MV-4-11 (cell line): Measurements from ENCODE around the gene CSNK1A1L.
A peak's percentile ranks its signal among the peaks of the same experiment; 100 is the strongest.

Experiments used
- DNase-seq: peaks from one replicate; lab custom pipeline; 2025; lab: John Stamatoyannopoulos, UW

CSNK1A1L gene

DNA sequence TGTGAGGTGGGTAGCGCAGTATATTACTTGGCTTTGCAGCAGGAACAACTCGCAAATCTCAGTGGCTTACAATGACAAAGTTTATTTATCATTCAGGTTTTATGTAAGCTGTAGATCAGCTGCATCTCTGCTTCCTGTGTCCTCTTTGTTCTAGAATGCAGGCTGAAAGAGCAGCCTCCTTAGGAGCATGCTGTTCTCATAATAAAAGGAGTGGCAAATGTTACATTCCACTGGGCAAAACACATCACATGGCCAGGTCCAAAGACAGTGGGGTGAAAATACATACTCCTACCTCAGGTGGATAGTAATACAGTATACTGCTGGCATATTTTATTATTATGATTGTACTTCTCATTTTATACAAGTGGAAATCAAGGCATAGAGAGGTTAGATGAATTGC lies 1.2 kb upstream of the CSNK1A1L start:
- DNase-seq: no peak

DNA sequence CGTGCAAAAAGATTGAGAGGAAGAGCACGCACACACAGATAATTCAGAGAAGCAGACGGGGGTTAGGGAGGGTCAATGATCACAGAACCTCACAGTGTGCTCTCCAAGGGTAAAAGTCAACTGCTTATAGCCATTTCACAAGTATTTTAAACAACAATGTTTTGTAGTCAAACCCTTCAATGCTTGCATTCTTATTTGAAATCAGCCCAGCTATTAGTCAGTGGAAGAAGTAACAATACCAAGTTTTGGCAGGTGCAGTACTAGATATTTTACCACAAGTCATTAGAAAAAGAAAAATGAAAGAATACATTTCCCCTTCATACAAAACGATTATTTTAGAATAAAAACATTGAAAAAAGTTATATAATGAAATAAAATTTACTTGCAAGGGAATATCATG lies 2.6 kb downstream of the CSNK1A1L start:
- DNase-seq: no peak

DNA sequence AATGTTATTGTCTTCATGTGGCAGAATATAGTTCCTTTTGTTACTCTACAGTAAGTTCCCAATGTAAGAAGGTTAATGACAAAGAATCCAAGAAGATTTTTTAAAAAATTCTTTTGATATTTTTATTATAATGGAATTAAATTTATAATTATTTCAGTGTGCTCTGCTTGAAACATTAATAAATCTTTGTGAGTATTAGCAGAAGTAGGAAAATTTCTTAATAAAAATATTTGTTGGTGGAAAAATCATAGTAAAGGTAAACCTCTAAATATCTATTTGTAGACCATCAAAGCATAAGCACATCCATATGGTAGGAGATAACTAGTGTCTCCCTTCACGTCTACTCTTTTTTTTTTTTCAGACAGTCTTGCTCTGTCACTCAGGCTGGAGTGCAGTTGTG lies 4.3 kb downstream of the CSNK1A1L start:
- no peak for DNase-seq

DNA sequence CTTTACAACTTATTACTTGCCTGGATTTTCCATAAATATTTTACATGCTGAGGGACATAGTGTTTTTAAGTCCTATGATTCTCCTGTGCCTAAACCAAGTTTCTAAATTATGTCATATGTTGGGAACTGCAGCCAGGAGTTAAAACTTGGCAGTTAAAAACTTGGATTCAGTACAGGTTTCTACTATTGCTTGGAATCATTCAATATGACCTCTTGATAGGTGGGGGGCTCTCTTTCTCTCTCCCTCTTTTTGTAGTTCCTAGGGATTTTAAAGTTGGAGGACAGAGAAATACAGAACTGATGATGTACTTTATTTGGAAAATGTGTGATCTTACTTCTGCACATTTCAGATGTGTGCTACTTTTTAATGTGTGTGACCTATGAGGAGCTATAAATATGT lies 4.7 kb downstream of the CSNK1A1L start:
- DNase-seq: no peak

DNA sequence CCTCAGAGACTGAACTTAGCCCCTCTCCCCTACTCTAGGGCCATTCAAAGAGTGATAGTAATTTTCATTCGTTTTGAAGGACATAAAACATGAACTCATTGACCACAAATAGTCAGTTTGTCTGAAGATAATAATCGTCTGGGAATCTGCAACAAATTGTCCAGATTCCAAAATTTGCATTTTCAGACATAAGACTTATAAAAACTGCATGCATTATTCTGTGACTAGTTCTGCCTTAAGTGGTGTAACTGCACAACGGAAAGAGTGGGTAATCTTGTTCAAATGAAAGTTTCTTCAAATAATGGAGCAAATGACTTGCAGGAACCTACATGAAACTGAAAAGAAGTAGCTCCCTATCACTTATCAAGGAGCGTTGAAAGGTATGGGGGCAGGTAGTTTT lies 8.4 kb downstream of the CSNK1A1L start:
- DNase-seq: no peak

DNA sequence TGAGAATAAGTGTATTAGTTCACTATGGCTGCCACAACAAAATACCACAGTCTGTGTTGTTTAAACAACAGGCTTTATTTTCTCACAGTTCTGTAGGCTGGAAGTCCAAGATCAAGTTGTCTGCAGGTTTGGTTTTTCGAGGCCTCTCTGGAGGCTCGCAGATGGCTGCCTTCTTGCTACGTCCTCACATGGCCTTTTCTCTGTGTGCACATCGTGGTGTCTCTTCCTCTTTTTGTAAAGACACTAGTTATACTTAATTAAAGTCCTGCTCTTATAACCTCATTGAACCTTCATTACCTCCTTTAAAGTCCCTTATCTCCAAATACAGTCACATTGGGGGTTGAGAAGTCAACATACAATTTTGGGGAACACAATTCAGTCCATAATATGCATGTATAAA lies 10.6 kb downstream of the CSNK1A1L start:
- peak; percentile 25 for DNase-seq

DNA sequence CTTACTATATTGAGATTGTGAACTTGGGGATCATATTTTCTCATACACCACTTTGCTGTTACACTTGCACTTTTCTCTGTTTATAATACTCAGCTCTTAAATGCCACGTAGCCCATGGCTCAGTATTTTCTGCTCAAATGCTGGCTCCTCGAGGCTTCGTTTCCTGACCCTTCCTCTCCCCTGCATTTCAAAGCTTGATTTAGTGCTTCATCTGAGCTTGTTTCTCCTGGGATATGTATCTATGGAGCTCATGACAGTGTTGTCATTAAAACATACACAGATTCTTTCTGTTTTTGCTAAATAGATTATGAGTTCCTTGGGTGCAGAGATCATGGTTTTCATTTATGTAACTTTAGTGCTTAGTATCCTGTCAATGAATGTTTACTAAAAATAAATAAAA lies 11.4 kb downstream of the CSNK1A1L start:
- no peak for DNase-seq

DNA sequence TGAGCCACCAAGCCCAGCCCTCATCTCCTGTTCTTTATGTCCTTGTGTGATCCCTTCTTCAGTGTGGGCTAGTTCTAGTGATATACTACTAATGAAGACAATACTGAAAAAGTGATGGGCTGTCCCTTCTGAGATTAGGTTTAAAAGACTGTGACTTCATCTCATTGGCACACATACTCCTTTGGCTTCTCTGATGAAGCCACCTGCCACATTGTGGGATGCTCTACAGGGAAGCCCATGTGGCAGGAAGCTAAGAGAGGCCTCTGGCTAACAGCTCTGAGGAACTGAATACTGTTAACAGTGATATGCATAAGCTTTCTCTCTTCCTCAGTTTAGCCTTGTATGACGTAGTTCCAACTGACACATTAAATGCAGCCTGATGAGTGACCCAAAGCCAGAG lies 13.6 kb downstream of the CSNK1A1L start:
- peak; percentile 35 for DNase-seq

DNA sequence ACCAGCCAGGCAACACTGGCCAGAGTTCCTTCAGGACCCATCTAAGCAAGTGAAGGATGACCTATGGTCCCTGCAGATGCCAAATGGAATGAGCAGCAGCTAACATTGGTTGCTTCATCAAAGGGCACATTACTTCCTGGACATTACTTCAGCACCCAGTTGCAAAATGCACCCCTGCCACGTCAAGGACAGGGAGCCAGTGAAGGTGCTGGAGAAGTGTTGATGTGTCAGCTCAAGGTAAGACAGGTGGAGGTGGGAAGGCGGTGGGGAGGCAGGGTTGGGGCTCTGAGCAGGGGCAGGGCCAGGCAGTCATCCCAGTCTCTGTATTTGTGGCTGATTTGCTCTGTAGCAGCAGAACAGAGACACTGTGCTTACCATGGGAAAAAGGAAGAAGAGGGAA lies 14.6 kb downstream of the CSNK1A1L start:
- DNase-seq: no peak

DNA sequence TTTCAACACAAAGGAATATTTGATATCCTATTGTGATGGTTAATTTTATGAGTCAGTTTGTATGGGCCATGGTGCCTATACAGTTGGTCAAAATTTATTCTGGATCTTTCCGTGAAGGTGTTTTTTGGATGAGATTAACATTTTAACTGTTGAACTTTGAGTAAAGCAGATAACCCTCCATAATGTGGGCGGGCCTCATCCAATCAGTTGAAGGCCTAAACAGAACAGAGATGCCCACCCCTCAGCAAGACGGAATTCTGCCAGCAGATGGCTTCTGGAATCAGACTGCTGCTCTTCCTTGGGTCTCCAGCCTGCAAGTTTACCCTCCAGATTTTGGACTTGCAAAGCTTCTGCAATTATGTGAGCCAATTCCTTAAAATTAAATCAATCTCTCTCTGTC lies 16.0 kb downstream of the CSNK1A1L start:
- no peak for DNase-seq

DNA sequence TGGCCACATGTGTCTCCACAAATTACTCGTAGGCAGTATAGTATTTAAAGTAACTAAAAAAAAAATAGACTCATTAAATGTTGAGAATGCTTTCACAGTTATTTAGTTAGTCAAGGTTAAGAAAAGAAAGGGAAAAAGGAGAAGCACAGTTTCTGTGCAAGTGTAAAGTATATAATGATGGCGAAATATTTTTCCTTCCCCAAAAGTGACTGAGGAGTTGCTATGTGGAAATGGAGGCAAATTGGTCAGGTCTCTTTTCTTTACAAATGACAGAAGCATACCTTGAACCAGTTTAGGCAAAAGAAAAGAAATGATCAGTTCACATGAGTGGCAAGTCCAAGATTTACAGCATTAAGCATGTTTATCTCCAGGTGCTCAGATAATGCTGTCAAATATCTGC lies 18.0 kb downstream of the CSNK1A1L start:
- DNase-seq: peak; percentile 42

DNA sequence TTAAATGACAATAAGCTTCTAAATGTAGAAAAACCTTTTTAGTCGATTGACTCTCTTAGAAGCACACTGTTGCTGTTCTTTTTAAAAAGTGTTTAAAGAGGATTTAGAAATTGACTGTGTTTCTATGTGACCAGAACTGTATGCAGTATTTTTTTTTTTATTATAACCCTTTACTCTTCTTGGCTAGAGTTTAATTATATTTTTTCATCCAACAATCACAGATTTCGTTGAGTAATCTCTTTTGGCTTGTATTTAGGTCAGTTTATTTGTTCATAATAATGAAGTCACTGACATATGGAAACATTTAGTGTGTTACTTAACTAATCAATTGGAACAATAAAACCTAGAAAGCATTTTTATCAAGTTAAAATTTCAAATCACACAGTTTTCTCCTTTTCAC lies 19.9 kb downstream of the CSNK1A1L start:
- DNase-seq: no peak

DNA sequence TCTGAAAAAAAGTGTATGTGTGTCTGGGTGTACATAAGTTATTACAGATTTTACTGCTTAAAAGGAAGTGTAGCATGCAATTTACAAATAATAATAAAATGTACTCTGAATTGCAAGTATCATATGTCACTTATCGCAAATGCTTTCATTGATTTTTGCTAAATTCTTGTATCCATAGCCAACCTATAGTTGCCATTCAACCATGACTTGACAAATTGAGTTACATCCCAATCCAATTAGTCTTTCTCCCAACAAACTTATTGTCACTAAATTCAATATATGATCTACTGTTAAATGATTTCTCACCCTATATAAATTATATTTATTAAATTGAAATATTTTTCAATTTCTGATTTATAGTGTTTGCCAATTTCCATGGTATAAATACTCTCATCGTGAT lies 28.6 kb downstream of the CSNK1A1L start:
- no peak for DNase-seq

DNA sequence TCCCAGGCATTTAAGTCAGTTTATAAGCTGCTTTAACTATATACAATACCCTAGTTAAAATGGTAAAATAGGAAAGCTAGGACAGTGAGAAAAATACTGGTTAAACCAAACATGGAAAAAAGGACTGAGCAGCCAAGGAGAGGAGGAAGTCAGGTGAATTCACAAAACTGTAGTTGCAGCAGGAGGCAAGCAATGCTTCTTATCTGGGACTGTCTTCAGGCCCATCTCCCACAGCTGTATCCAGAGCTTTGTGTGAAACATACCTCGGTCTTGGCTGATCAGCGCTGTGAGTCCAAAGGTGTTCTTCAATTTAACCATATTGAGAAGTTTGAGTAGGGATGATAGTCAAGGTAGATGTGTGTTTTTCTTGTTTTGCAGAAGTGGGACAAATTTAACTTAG lies 30.3 kb downstream of the CSNK1A1L start:
- DNase-seq: no peak

DNA sequence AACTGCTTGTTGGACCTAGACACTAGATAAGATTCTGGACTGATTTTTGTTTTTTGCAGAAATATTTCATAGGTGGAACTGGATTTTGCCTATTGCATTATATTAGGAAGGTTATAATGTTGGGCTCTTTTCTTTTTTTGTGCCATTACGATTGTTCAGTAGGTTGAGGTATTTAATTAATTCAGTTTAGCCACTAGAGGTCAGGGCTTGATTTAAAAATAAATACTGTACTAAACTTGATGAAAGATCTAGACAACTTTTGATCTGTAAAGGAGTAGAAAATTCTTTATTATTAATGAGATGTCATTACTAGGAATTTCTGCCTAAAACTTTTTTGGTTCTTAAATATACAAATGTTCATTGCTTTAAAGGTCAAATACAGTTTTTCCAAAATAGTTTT lies 30.8 kb downstream of the CSNK1A1L start:
- peak; percentile 5 for DNase-seq

DNA sequence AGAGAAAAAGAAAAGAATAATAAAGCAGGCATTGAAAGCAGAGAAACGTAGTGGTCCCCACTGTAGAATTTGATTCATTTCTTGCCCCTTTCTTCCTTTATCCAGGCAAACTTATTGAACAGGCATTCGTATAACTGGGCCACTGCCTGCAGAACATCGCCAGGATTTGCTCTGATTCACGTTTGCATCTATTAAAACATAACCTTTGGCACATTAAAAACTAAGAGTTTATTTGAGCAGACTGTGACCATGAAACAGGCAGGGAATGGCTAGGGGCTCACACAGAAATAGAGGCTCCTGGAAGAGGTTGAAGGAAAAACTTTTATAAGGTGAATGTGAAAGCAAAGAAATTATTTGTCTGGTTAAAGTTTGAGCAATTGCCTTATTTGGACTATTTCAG lies 33.4 kb downstream of the CSNK1A1L start:
- DNase-seq: no peak

DNA sequence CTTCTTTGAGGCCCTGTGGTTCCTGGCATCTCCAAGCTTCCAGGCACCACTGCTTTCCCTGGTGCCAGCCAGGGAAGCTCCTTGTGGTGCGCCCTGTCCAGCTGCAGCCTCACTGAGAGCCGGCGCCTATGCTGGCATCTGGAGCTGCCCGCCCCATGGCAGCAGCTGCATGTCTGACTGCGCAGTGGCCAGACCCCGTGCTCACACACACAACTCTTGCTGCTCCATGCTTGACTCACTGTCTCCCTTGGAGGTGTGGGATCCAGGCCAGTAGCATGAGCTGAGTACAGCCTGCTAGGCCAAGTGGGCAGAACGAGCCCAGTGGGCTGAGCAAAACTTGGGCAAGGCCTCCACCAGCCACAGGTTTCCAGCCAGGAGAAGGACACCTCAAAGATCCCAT lies 34.5 kb downstream of the CSNK1A1L start:
- no peak for DNase-seq

DNA sequence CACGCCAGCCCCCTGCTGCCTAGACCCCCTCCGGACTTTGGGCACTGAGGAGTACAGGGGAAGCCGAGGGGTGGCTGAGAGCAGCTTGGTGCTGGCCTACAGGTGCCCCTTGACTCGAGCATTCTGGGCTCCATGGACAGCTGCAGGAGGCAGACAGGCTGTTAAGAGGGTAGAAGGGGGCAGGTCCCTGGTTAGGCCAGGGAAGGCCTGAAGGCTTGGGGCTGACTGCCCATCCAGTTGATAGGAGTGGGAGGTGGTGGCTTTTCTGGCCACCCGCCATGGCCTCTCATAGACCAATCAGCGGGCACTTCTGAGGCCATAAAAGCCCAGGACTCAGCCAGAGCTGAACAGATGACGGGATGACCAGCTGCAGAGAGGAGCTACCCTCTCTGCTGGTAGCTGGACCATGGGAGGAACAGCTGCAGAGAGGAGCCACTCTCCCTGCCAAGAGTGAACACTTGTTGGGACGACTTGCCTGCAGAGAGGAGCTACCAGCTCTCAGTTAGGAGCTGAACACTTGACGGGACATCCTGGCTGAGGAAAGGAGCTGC lies 35.2 kb downstream of the CSNK1A1L start:
- DNase-seq: no peak

DNA sequence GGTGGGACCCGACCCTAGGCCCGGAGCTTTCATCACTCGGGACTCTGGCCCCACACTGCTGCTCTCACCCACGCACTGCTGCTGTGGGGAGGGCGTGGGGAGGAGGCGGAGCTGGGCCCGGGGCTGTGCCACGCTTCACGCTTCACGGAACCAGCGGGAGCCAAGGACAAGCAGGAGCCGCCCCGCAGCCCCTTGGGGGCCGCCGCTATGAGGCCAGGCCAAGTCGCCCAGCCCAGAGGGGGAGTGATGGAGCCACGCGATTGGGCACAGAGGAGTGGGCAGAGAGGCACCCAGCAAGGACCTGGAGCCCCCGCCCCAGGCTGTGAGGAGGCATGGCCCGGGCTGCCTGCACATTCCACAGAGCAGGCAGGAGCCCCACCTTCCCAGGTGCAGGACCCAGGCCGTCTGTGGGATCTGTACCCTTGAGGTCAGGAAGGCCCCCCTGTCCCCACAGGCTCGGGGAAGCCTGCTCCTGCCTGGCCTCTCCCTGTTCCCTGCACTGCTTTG lies 35.8 kb downstream of the CSNK1A1L start:
- no peak for DNase-seq

DNA sequence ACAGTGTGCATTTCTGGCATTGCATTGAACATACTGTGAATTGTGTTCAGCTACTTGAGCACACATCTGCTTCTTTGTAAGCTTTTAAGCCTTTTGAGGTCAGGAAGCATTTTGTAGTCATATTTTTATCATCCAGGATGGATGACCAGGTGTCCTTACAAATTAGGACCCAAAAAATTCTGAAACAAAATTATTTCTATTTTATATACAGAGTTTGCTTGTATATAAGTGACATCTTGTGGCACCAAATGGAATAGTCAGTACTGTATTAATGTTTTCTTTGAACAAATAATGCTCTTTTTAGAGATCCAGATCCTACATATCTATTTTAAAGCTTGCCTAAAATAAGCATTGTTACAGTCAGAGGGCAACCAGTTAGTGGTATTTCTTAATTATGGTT lies 36.5 kb downstream of the CSNK1A1L start:
- no peak for DNase-seq

DNA sequence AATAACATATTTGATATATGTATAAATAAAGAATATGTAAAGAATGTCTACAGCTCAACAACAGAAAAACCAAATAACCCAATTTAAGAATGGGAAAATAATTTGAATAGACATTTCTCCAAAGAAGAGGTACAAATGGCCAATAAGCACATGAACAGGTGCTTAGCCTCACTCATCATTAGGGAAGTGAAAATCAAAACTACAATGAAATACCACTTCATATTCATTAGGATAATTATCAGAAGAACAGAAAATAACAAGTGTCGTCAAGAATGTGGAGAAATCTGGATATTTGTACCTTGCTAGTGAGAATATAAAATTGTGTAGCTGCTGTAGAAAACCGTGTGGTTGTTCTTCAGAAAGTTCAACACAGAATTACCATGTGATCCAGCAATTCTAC lies 37.6 kb downstream of the CSNK1A1L start:
- DNase-seq: no peak

DNA sequence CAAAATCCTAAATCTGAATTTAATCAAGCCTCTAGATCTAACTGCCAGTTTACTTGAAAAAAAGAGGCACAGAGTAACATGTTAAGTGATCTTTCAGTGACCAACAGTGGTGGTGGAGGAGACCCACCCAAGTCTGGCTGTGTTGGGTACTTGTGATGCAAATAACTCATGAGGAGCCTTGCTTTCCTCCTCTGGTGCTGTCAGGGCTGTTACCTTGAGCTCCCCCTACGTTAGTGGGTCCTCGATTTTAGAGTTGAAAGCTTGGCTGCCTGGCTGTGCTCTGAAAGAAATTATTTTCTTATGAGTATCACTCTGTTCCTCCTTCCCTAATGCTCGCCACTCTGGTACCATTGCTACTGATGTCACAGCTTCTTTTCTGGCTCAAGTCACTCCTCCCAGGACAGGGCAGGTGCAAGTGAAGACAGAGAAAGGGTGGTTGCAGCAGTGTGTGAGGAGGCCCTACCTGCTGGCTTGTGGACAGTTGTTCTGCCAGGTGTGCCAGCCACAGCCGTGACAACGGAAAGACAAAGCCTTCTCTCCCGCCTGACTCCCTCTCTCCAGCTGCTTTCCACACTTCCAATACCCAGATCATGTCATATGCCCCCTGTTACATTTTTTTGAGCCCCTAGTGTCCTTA lies 39.5 kb downstream of the CSNK1A1L start:
- no peak for DNase-seq

DNA sequence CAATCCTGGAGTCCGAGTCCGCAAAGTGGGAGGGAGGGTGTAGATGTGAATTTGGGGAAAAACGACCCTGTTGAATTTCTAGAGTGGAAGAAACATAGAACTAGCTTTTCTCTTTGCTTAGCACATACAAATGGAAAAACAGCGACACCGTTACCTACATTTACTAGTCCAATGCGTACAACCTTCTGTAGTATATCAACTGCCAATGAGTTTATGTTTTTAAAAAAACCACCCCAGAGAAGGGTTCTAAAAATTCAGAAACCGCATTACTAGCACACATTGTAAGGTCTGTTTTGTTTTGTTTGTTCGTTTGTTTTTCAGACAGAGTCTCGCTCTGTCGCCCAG lies 45.6 kb downstream of the CSNK1A1L start:
- DNase-seq: no peak
